ENCODE results near the gene PTPRCAP.
A peak's percentile ranks its signal among the peaks of the same experiment; 100 is the strongest.

Gene PTPRCAP

GRCh38 chr11:67465189-67465510 lies 27.7 kb upstream of the PTPRCAP start:
- DNase-seq = no peak

- DNase-seq = peak; percentile 88
These were observed 27.1 kb upstream of the PTPRCAP start for GRCh38 chr11:67464411-67465188.

- DNase-seq = no peak
These were observed 26.4 kb upstream of the PTPRCAP start for GRCh38 chr11:67463680-67464410.

GRCh38 chr11:67463186-67463585 lies 25.7 kb upstream of the PTPRCAP start:
- no peak for DNase-seq

GRCh38 chr11:67458266-67458665 lies 20.8 kb upstream of the PTPRCAP start:
- DNase-seq = no peak

- DNase-seq = no peak
These were observed 20.0 kb upstream of the PTPRCAP start for GRCh38 chr11:67457453-67457852.

GRCh38 chr11:67456068-67456705 lies 18.7 kb upstream of the PTPRCAP start:
- no peak for DNase-seq

GRCh38 chr11:67455054-67455453 lies 17.6 kb upstream of the PTPRCAP start, which contains the start of gene CABP4:
CABP4 (plus strand) TSS chr11:67455354; CDS start chr11:67455424, 70 bp downstream.
- no peak for DNase-seq

GRCh38 chr11:67453816-67454732 lies 16.6 kb upstream of the PTPRCAP start:
- no peak for DNase-seq

GRCh38 chr11:67452141-67452952 lies 14.9 kb upstream of the PTPRCAP start, which contains the start of gene GPR152:
GPR152 (minus strand) TSS chr11:67452729; CDS start chr11:67452724, 5 bp downstream.
- no peak for DNase-seq

GRCh38 chr11:67451658-67451976 lies 14.1 kb upstream of the PTPRCAP start:
- DNase-seq = no peak

- no peak for DNase-seq
These were observed 13.5 kb upstream of the PTPRCAP start for GRCh38 chr11:67450796-67451657.

- no peak for DNase-seq
These were observed 11.8 kb upstream of the PTPRCAP start for GRCh38 chr11:67449116-67449844.

GRCh38 chr11:67448220-67448609 lies 10.7 kb upstream of the PTPRCAP start:
- no peak for DNase-seq

- DNase-seq = no peak
These were observed 8.0 kb upstream of the PTPRCAP start for GRCh38 chr11:67445515-67445914.

GRCh38 chr11:67442504-67443404 lies 5.3 kb upstream of the PTPRCAP start:
- DNase-seq = no peak

- DNase-seq = peak; percentile 46
These were observed 4.4 kb upstream of the PTPRCAP start for GRCh38 chr11:67441731-67442351.

GRCh38 chr11:67441098-67441563 lies 3.6 kb upstream of the PTPRCAP start:
- DNase-seq = no peak

All from activated T-cell treated with anti-CD3 and anti-CD28 coated beads, Interleukin-2, amount 50 U/mL, for 1 hour (primary cell).